B cell (primary cell): Measurements from ENCODE around the gene RASA3. TPM values are rescaled to one million over a fixed set of nuclear protein-coding genes. Genes with fewer than 3 reads are reported as not detected.

ENCODE experiments used
- ATAC-seq: fragments of 200-7000 bp; cut with Tn5 transposase; one replicate; pipeline ENCODE4 v1.10.0; 2021; ENCODE audit warnings: low read depth, mild to moderate bottlenecking, moderate number of reproducible peaks, moderate library complexity
- CTCF ChIA-PET: fragments of 350-600 bp; sonication (Branson Sonifier 250); formaldehyde crosslinking; loops from one replicate; lab custom pipeline; 2021; ENCODE audit warnings: antibody characterized with exemption, inconsistent platforms; lab: Charles Lee
- POLR2A ChIA-PET: fragments of 350-600 bp; sonication (Branson Sonifier 250); formaldehyde crosslinking; loops from one replicate; lab custom pipeline; 2021; ENCODE audit warnings: antibody characterized with exemption; lab: Charles Lee
- DNase-seq: peaks from one replicate; pipeline ENCODE4 v3.0.0; 2013
- H2AFZ ChIP-seq: 2 replicates; pipeline ENCODE4 v1.6.1; 2012; ENCODE audit warnings: mild to moderate bottlenecking, low read depth, low read length; ENCODE audit not compliant: insufficient read depth, poor library complexity, severe bottlenecking
- H3K27ac ChIP-seq, 2 donors: 1 replicate in 1 of 2; 2 replicates in 1 of 2; pipeline ENCODE4 v1.5.1; 2012 to 2013; ENCODE audit warnings: low read length in 2 of 2, mild to moderate bottlenecking in 2 of 2, moderate library complexity in 1 of 2
- H3K27me3 ChIP-seq, 4 experiments: fragments of 200-600 bp in 1 of 4; sonication (generic) in 1 of 4; replicated peaks in 1 of 4; 1 replicate in 2 of 4; 2 replicates in 2 of 4; pipeline versions ENCODE4 v1.6.1 to v1.7.0; 2013 to 2016; ENCODE audit warnings: low read length in 3 of 4, mild to moderate bottlenecking in 2 of 4, mixed read lengths in 1 of 4, moderate library complexity in 1 of 4; ENCODE audit not compliant: insufficient read depth in 4 of 4, control insufficient read depth in 3 of 4; ENCODE audit errors: control extremely low read depth in 1 of 4
- H3K36me3 ChIP-seq, 2 experiments: replicated peaks in 1 of 2; 1 replicate in 1 of 2; 2 replicates in 1 of 2; pipeline versions ENCODE4 v1.6.1 to v1.7.1; 2013; ENCODE audit warnings: low read length in 1 of 2; ENCODE audit not compliant: insufficient read depth in 2 of 2, control insufficient read depth in 1 of 2; ENCODE audit errors: control extremely low read depth in 1 of 2, extremely low read depth in 1 of 2
- H3K4me1 ChIP-seq, 2 donors: fragments of 200-600 bp in 1 of 2; sonication (generic) in 1 of 2; 1 replicate in 1 of 2; 2 replicates in 1 of 2; pipeline versions ENCODE4 v1.5.1 to v1.6.1; 2013 to 2017; ENCODE audit warnings: low read length in 2 of 2; ENCODE audit not compliant: control insufficient read depth in 2 of 2, insufficient read depth in 2 of 2
- H3K4me2 ChIP-seq: replicated peaks from 2 replicates; pipeline ENCODE3; 2012; ENCODE audit warnings: mild to moderate bottlenecking, low read depth, low read length; ENCODE audit not compliant: poor library complexity, severe bottlenecking
- H3K4me3 ChIP-seq, 5 experiments: fragments of 200-600 bp in 1 of 5; sonication (generic) in 1 of 5; 1 replicate in 3 of 5; 2 replicates in 2 of 5; pipeline versions ENCODE4 v1.5.1 to v1.7.0; 2011 to 2016; ENCODE audit warnings: low read length in 4 of 5, mild to moderate bottlenecking in 4 of 5, low read depth in 2 of 5, control low read depth in 1 of 5, moderate library complexity in 1 of 5; ENCODE audit not compliant: insufficient read depth in 1 of 5; ENCODE audit errors: control extremely low read depth in 1 of 5, extremely low read depth in 1 of 5
- H3K79me2 ChIP-seq: fragments of 200-600 bp; sonication (generic); one replicate; pipeline ENCODE4 v1.6.0; 2016; ENCODE audit warnings: low read length; ENCODE audit not compliant: control insufficient read depth, insufficient read depth
- H3K9ac ChIP-seq: fragments of 200-600 bp; sonication (generic); 2 replicates; pipeline ENCODE4 v1.6.1; 2017; ENCODE audit warnings: mild to moderate bottlenecking, low read length, moderate library complexity
- H3K9me3 ChIP-seq, 3 donors: one replicate each; pipeline versions ENCODE4 v1.6.1 to v1.7.1; 2013; ENCODE audit warnings: low read length in 2 of 3; ENCODE audit not compliant: control insufficient read depth in 2 of 3, insufficient read depth in 1 of 3; ENCODE audit errors: control extremely low read depth in 1 of 3
- H4K20me1 ChIP-seq: 2 replicates; pipeline ENCODE4 v1.6.0; 2012; ENCODE audit warnings: mild to moderate bottlenecking, low read length; ENCODE audit not compliant: insufficient read depth, control insufficient read depth, poor library complexity, severe bottlenecking
- H3K27ac Mint-ChIP-seq: one replicate; pipeline ENCODE4 v1.8.0; 2021; ENCODE audit warnings: mixed read lengths
- H3K27me3 Mint-ChIP-seq: one replicate; pipeline ENCODE4 v1.8.0; 2021; ENCODE audit warnings: mixed read lengths
- H3K4me1 Mint-ChIP-seq: one replicate; pipeline ENCODE4 v1.8.0; 2021; ENCODE audit warnings: mixed read lengths
- H3K4me3 Mint-ChIP-seq: one replicate; pipeline ENCODE4 v1.8.0; 2021; ENCODE audit warnings: mixed read lengths
- H3K9me3 Mint-ChIP-seq: one replicate; pipeline ENCODE4 v1.8.0; 2022; ENCODE audit warnings: mixed read lengths; ENCODE audit not compliant: insufficient read depth
- EZH2 ChIP-seq: IDR thresholded peaks from 2 replicates; pipeline ENCODE4 v1.6.1; 2012; ENCODE audit warnings: borderline replicate concordance, low read depth, mild to moderate bottlenecking, moderate library complexity, low read length; ENCODE audit not compliant: insufficient read depth, poor library complexity, severe bottlenecking
- WGBS: methylation state at CpG from one replicate; pipeline ENCODE4 v1.1.5; 2013; ENCODE audit warnings: missing lambda C conversion rate; ENCODE audit not compliant: insufficient coverage; 5-methylcytosine and 5-hydroxymethylcytosine counted together
- intact Hi-C: fragments of 100-400 bp; cut with micrococcal nuclease; formaldehyde crosslinking; loops from one replicate; pipeline ENCODE4 v1.10.0; 2022
- polyA plus RNA-seq: library from polyadenylated mRNA; depleted of rRNA; stranded (reverse); fragments of >200 nt; gene quantifications from 2 replicates; pipeline ENCODE4 v1.2.3, GENCODE V29; 2012
- total RNA-seq, 2 donors: library from RNA; stranded (reverse); fragments of 120-200 nt in 1 of 2; gene quantifications; 1 replicate in 1 of 2; 2 replicates in 1 of 2; pipeline versions ENCODE4 v1.2.3 to v1.2.4, GENCODE V29; 2013 to 2022
- TF ChIP-seq, protein P1 (sequence below): fragments of 200-600 bp; IDR thresholded peaks from one replicate; pipeline ENCODE4 v1.8.0; 2022; ENCODE audit warnings: antibody characterized with exemption, mild to moderate bottlenecking

Gene RASA3
- total and polyA plus RNA-seq, 2 donors (not counting 1 experiment from before 2014, with no cell fraction given): 54.2 to 87.4 TPM

DNA sequence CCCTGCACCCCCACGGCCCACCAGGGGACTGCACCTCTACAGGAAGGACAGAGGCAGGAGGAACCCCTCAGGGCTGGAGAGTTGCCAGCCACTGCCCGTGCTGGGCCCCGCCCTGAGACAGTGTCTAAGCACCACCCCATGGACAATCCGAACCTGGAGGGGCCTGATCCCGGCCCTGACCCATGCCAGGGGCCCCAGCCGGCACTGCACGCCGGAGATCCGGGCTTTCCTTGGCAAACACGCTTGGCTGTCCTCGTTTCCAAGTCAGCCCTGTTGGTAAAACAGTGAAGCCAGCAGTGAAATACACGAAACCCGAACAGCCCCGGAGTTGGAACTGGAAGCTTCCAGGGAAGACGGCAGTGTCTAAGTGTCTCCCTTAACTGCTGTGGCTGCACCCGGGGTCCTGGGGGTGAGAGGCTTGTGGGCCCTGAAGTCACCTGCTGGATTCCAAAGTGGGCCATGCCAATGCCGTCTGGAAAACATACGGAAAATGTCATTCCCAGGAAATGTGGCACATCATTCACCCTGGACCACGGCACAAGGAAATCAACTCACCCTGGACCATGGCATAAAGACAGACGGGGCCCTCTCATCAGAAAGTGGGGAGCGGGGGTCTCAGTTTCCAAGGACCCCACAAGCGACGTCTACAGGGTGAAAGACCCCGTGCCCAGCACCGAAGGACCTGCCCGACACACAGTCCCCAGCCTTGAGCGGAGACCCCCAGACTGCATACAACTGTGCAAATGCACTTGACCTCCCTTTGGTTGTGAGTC lies 30.9 kb downstream of the RASA3 start:
- peaks cover 0 to 16% of the 10 kb centered on the region in 2 experiments for H3K36me3 ChIP-seq
- H3K4me2 ChIP-seq: no peak overlapping the region
- ATAC-seq: no peak
- peaks cover 0 to 11% of the 10 kb centered on the region in 2 donors for H3K4me1 ChIP-seq
- no peaks in the 10 kb centered on the region for H3K27me3 ChIP-seq
- CTCF ChIA-PET: no interaction called here
- H3K4me3 ChIP-seq: no peak overlapping the region
- TF ChIP-seq EZH2: no peak
- no peak overlapping the region for H3K27ac ChIP-seq
- peaks cover 91% of the 10 kb centered on the region for H4K20me1 ChIP-seq
- H3K9me3 ChIP-seq: peaks cover 0 to 4% (median 0%) of the 10 kb centered on the region in 3 donors
- WGBS: 94% methylated on average over 23 of the region's 27 CpGs
- peak overlapping the region; percentile 47 for H3K27ac Mint-ChIP-seq
- H3K9me3 Mint-ChIP-seq: no peaks in the 10 kb centered on the region
- H2AFZ ChIP-seq: no peak overlapping the region
- DNase-seq: no peak
- POLR2A ChIA-PET: no interaction called here
- no peaks in the 10 kb centered on the region for H3K27me3 Mint-ChIP-seq
- intact Hi-C loops: no loop called here
- peaks cover 91% of the 10 kb centered on the region for H3K79me2 ChIP-seq
- H3K4me3 Mint-ChIP-seq: no peak overlapping the region
- H3K9ac ChIP-seq: no peak overlapping the region
- H3K4me1 Mint-ChIP-seq: peaks cover 32% of the 10 kb centered on the region

- peaks cover 91% of the 10 kb centered on the region for H3K79me2 ChIP-seq
- no peak overlapping the region for H3K27ac ChIP-seq
- peaks cover 37% of the 10 kb centered on the region for H3K4me1 Mint-ChIP-seq
- H3K27me3 Mint-ChIP-seq: no peaks in the 10 kb centered on the region
- ATAC-seq (no peak), DNase-seq (no peak)
- H3K9me3 Mint-ChIP-seq: no peaks in the 10 kb centered on the region
- no peak overlapping the region for H3K4me3 ChIP-seq
- 78% methylated on average over 23 of the region's 29 CpGs for WGBS
- peaks cover 0 to 14% of the 10 kb centered on the region in 2 experiments for H3K36me3 ChIP-seq
- peaks cover 0 to 14% of the 10 kb centered on the region in 2 donors for H3K4me1 ChIP-seq
- ChIA-PET CTCF (no interaction called here), POLR2A (no interaction called here)
- intact Hi-C loops: no loop called here
- H3K9ac ChIP-seq: no peak overlapping the region
- TF ChIP-seq, protein P1, sequence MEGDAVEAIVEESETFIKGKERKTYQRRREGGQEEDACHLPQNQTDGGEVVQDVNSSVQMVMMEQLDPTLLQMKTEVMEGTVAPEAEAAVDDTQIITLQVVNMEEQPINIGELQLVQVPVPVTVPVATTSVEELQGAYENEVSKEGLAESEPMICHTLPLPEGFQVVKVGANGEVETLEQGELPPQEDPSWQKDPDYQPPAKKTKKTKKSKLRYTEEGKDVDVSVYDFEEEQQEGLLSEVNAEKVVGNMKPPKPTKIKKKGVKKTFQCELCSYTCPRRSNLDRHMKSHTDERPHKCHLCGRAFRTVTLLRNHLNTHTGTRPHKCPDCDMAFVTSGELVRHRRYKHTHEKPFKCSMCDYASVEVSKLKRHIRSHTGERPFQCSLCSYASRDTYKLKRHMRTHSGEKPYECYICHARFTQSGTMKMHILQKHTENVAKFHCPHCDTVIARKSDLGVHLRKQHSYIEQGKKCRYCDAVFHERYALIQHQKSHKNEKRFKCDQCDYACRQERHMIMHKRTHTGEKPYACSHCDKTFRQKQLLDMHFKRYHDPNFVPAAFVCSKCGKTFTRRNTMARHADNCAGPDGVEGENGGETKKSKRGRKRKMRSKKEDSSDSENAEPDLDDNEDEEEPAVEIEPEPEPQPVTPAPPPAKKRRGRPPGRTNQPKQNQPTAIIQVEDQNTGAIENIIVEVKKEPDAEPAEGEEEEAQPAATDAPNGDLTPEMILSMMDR: no peak
- TF ChIP-seq EZH2: no peak
- no peak overlapping the region for H3K4me2 ChIP-seq
- H3K27ac Mint-ChIP-seq: peak overlapping the region; percentile 15
- no peak overlapping the region for H2AFZ ChIP-seq
- no peak overlapping the region for H3K4me3 Mint-ChIP-seq
- no peaks in the 10 kb centered on the region for H3K27me3 ChIP-seq
- H3K9me3 ChIP-seq: peaks cover 0 to 4% (median 0%) of the 10 kb centered on the region in 3 donors
- peaks cover 91% of the 10 kb centered on the region for H4K20me1 ChIP-seq
These were observed 31.7 kb downstream of the RASA3 start for GRCh38 chr13:114100446-114101357.
